ENCODE measurements around the gene TNFRSF14.

The TNFRSF14 gene

GRCh38 chr1:2587071-2587859, 31.1 kb downstream of the TNFRSF14 start:
- DNase-seq (ENCODE audit: low read depth in 2 of 2) = no peak

- no peak for DNase-seq (ENCODE audit: low read depth in 2 of 2)
These were observed 31.8 kb downstream of the TNFRSF14 start for GRCh38 chr1:2587860-2588571.

- no peak for DNase-seq (ENCODE audit: low read depth in 2 of 2)
These were observed 32.7 kb downstream of the TNFRSF14 start for GRCh38 chr1:2588661-2589430.

- DNase-seq (ENCODE audit: low read depth in 2 of 2) = no peak
These were observed 33.5 kb downstream of the TNFRSF14 start for GRCh38 chr1:2589431-2590232.

- DNase-seq (ENCODE audit: low read depth in 2 of 2) = no peak
These were observed 34.3 kb downstream of the TNFRSF14 start for GRCh38 chr1:2590233-2591141.

GRCh38 chr1:2591233-2591580, 35.0 kb downstream of the TNFRSF14 start:
- no peak for DNase-seq (ENCODE audit: low read depth in 2 of 2)

GRCh38 chr1:2591581-2592261, 35.5 kb downstream of the TNFRSF14 start:
- DNase-seq (ENCODE audit: low read depth in 2 of 2) = no peak

- no peak for DNase-seq (ENCODE audit: low read depth in 2 of 2)
These were observed 36.5 kb downstream of the TNFRSF14 start for GRCh38 chr1:2592672-2593071.

GRCh38 chr1:2593251-2593878, 37.2 kb downstream of the TNFRSF14 start:
- no peak for DNase-seq (ENCODE audit: low read depth in 2 of 2)

GRCh38 chr1:2594001-2594640, 38.0 kb downstream of the TNFRSF14 start:
- DNase-seq (ENCODE audit: low read depth in 2 of 2) = no peak

- no peak for DNase-seq (ENCODE audit: low read depth in 2 of 2)
These were observed 38.5 kb downstream of the TNFRSF14 start for GRCh38 chr1:2594641-2595131.

- DNase-seq (ENCODE audit: low read depth in 2 of 2) = no peak
These were observed 39.2 kb downstream of the TNFRSF14 start for GRCh38 chr1:2595261-2595811.

GRCh38 chr1:2595812-2596529, 39.8 kb downstream of the TNFRSF14 start:
- no peak for DNase-seq (ENCODE audit: low read depth in 2 of 2)

GRCh38 chr1:2596530-2597333, 40.6 kb downstream of the TNFRSF14 start:
- no peak for DNase-seq (ENCODE audit: low read depth in 2 of 2)

- no peak for DNase-seq (ENCODE audit: low read depth in 2 of 2)
These were observed 41.5 kb downstream of the TNFRSF14 start for GRCh38 chr1:2597441-2598328.

GRCh38 chr1:2598329-2598931, 42.3 kb downstream of the TNFRSF14 start:
- no peak for DNase-seq (ENCODE audit: low read depth in 2 of 2)

Measured in activated CD8-positive, alpha-beta memory T cell treated with anti-CD3 and anti-CD28 coated beads for 4 hours (primary cell).